CD4-positive, alpha-beta T cell (primary cell): ENCODE data around the gene SLC12A5. TPM values are rescaled to one million over a fixed set of nuclear protein-coding genes. Genes with fewer than 3 reads are reported as not detected.

Experiments
- ATAC-seq: fragments of 200-7000 bp; cut with Tn5 transposase; one replicate; pipeline ENCODE4 v1.10.0; 2022; ENCODE audit warnings: mild to moderate bottlenecking; ENCODE audit not compliant: poor library complexity
- CTCF ChIA-PET: fragments of 350-600 bp; sonication (Branson Sonifier 250); formaldehyde crosslinking; loops from one replicate; lab custom pipeline; 2021; ENCODE audit warnings: antibody characterized with exemption, inconsistent platforms; lab: Charles Lee
- POLR2A ChIA-PET: fragments of 350-600 bp; sonication (Branson Sonifier 250); formaldehyde crosslinking; loops from one replicate; lab custom pipeline; 2021; ENCODE audit warnings: antibody characterized with exemption, inconsistent platforms; lab: Charles Lee
- DNase-seq, 14 experiments: peaks; one replicate each; pipeline ENCODE4 v3.0.0-alpha.2; 2013 to 2020; ENCODE audit warnings: mixed read lengths in 2 of 14
- H3K27ac ChIP-seq, 2 donors: one replicate each; pipeline versions ENCODE4 v1.5.1 to v1.7.0; 2013; ENCODE audit warnings: low read length in 2 of 2, low read depth in 1 of 2, mild to moderate bottlenecking in 1 of 2
- H3K27me3 ChIP-seq, 2 experiments: 1 replicate in 1 of 2; 2 replicates in 1 of 2; pipeline versions ENCODE4 v1.6.1 to v1.7.0; 2013; ENCODE audit warnings: low read length in 2 of 2, control low read depth in 1 of 2, mild to moderate bottlenecking in 1 of 2, moderate library complexity in 1 of 2; ENCODE audit not compliant: insufficient read depth in 2 of 2, control insufficient read depth in 1 of 2
- H3K36me3 ChIP-seq: one replicate; pipeline ENCODE4 v1.6.1; 2013; ENCODE audit warnings: low read length, control low read depth; ENCODE audit not compliant: insufficient read depth
- H3K4me1 ChIP-seq: one replicate; pipeline ENCODE4 v1.6.1; 2013; ENCODE audit warnings: low read length, control low read depth; ENCODE audit not compliant: insufficient read depth
- H3K4me3 ChIP-seq: one replicate; pipeline ENCODE4 v1.5.1; 2013; ENCODE audit warnings: mild to moderate bottlenecking, low read length, moderate library complexity
- H3K9me3 ChIP-seq, 2 experiments: 1 replicate in 1 of 2; 2 replicates in 1 of 2; pipeline versions ENCODE4 v1.6.1 to v1.7.0; 2013; ENCODE audit warnings: low read length in 2 of 2, mild to moderate bottlenecking in 2 of 2, control low read depth in 1 of 2, moderate library complexity in 1 of 2; ENCODE audit not compliant: control insufficient read depth in 1 of 2, insufficient read depth in 1 of 2
- H3K27ac Mint-ChIP-seq: one replicate; pipeline ENCODE4 v1.8.0; 2020; ENCODE audit warnings: mixed read lengths
- H3K27me3 Mint-ChIP-seq: one replicate; pipeline ENCODE4 v1.8.0; 2021; ENCODE audit warnings: mixed read lengths
- H3K36me3 Mint-ChIP-seq: one replicate; pipeline ENCODE4 v1.8.0; 2021; ENCODE audit warnings: low read depth, mixed read lengths
- H3K4me1 Mint-ChIP-seq: one replicate; pipeline ENCODE4 v1.8.0; 2021; ENCODE audit warnings: low read depth, mixed read lengths
- H3K4me3 Mint-ChIP-seq: one replicate; pipeline ENCODE4 v1.8.0; 2020; ENCODE audit warnings: mild to moderate bottlenecking, mixed read lengths
- H3K9me3 Mint-ChIP-seq: one replicate; pipeline ENCODE4 v1.8.0; 2020; ENCODE audit warnings: mixed read lengths
- CTCF ChIP-seq: fragments of 200-600 bp; IDR thresholded peaks from one replicate; pipeline ENCODE4 v1.8.0; 2022; ENCODE audit warnings: antibody characterized with exemption, mild to moderate bottlenecking
- intact Hi-C, 2 experiments: fragments of 100-400 bp; cut with DNase I in 1 of 2; cut with micrococcal nuclease in 1 of 2; formaldehyde crosslinking; loops; one replicate each; pipeline versions ENCODE4 v1.15.1 to v1.9.0; 2023 to 2025; cut with DNase I, micrococcal nuclease
- total RNA-seq, 174 experiments: library from RNA in 2 of 174; stranded (reverse) in 2 of 174; gene quantifications; one replicate each; pipeline ENCODE4 v1.2.3 and lab custom pipeline; 2021 to 2026

The SLC12A5 gene
- total RNA-seq, 2 experiments from 2014 or later, result 1.3 to 2.4 TPM

DNA sequence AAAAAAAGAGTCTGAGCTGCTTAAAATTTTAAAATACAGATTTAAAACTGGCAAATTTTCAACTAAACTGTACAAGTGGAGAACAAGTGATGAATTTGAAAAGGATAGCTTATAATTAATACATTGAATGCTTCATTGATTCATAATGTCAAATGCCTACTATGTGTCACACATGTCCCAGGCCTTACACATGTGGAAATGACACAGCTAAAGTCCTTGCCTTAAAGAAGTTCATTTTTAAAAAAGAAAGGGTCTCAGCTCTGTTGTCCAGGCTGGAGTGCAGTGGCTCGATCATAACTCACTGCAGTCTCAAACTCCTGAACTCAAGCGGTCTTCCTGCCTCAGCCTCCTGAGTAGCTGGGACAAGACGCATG lies 55.8 kb downstream of the SLC12A5 start:
- no peak overlapping the region for H3K4me3 Mint-ChIP-seq
- intact Hi-C loops, result loop anchor here (5.0 kb wide), 2 partner anchors 112 to 292 kb away; partner anchors contain the start of genes DNTTIP1 (in 1 of the 2), WFDC3 (in 1 of the 2) and ZNF335 (in 1 of the 2)
- Histone ChIP-seq H3K27me3 (no peaks in the 10 kb centered on the region), H3K4me1 (peaks cover 27% of the 10 kb centered on the region), H3K27ac (no peak overlapping the region), H3K4me3 (no peak overlapping the region), H3K9me3 (no peaks in the 10 kb centered on the region), H3K36me3 (peaks cover 3% of the 10 kb centered on the region)
- peaks cover 83% of the 10 kb centered on the region for H3K4me1 Mint-ChIP-seq
- DNase-seq, result no peak
- no peak for TF ChIP-seq CTCF
- ChIA-PET POLR2A (no interaction called here), CTCF (interaction anchor here (0.7 to 1.2 kb wide), 3 partner anchors 62 to 98 kb away, joined by 3 to 4 read pairs (median 3); no protein-coding TSS in a partner anchor)
- H3K27ac Mint-ChIP-seq, result no peak overlapping the region
- H3K9me3 Mint-ChIP-seq, result no peaks in the 10 kb centered on the region
- H3K27me3 Mint-ChIP-seq, result no peaks in the 10 kb centered on the region
- H3K36me3 Mint-ChIP-seq, result peaks cover 28% of the 10 kb centered on the region
- no peak for ATAC-seq

DNA sequence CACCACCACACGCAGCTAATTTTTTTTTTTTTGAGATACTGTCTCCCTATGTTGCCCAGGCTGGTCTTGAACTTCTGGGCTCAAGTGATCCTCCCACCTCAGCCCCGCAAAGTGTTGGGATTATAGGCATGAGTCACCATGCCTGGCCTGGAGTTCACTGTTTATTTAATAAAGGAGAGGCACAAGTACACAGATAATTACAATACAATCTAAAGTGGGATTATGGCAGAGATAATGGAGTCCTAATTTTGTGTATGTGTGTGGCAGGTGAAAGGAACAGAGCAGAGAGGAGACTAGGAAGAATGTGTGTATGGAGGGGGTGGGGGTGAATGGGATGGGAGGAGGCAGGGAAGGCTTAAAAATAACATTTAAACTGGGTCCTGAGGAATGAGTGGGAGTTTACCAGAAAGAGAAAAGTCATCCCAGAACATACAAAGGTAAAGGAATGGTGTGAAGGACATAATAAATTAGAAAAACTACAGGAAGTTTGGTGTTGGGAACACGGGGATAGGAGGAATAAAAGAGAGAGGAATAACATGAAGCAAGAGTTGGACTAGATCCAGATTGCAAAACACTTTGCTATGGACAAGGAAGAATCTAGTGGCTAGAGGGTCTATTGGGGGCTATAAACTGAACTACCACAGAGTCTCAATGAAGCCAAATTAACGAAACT lies 56.3 kb downstream of the SLC12A5 start:
- Histone ChIP-seq H3K27ac (no peak overlapping the region), H3K4me1 (peaks cover 27% of the 10 kb centered on the region), H3K36me3 (no peaks in the 10 kb centered on the region), H3K27me3 (no peaks in the 10 kb centered on the region), H3K9me3 (no peaks in the 10 kb centered on the region), H3K4me3 (no peak overlapping the region)
- intact Hi-C loops, result loop anchor here (5.0 kb wide), 2 partner anchors 113 to 293 kb away; partner anchors contain the start of genes DNTTIP1 (in 1 of the 2), WFDC3 (in 1 of the 2) and ZNF335 (in 1 of the 2)
- ATAC-seq (no peak), DNase-seq (no peak)
- TF ChIP-seq CTCF, result no peak
- POLR2A ChIA-PET, result no interaction called here
- H3K27me3 Mint-ChIP-seq, result no peaks in the 10 kb centered on the region
- peaks cover 89% of the 10 kb centered on the region for H3K4me1 Mint-ChIP-seq
- no peaks in the 10 kb centered on the region for H3K9me3 Mint-ChIP-seq
- H3K4me3 Mint-ChIP-seq, result peak overlapping the region; percentile 2
- no peak overlapping the region for H3K27ac Mint-ChIP-seq
- CTCF ChIA-PET, result interaction anchor here (0.7 to 1.5 kb wide), 4 partner anchors 62 to 286 kb away, joined by 3 to 4 read pairs (median 3); no protein-coding TSS in a partner anchor
- H3K36me3 Mint-ChIP-seq, result peaks cover 31% of the 10 kb centered on the region

DNA sequence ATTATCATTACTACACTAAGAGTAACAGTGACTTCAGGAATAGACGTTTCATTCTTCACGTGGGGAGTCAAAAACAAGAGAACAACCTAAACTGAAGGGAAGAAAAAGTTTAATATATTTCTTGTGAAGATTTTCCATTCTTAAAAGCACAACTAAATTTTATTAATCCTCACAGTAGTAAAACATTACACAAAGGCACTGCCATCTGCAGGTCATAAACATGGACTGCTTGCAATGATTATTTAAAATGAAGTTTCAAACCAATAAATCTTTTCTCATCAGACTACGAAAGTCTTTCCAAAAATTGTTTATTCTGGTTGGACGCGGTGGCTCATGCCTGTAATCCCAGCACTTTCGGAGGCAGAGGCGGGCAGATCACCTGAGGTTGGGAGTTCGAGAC lies 58.1 kb downstream of the SLC12A5 start:
- peaks cover 27% of the 10 kb centered on the region for H3K4me1 ChIP-seq
- ATAC-seq, result no peak
- Mint-ChIP-seq H3K9me3 (no peaks in the 10 kb centered on the region), H3K4me1 (peaks cover 80% of the 10 kb centered on the region), H3K4me3 (peak overlapping the region; percentile 94), H3K27ac (peak overlapping the region; percentile 0), H3K36me3 (peaks cover 26% of the 10 kb centered on the region), H3K27me3 (no peaks in the 10 kb centered on the region)
- intact Hi-C loops, result loop anchor here (2.0 to 5.0 kb wide), 3 partner anchors 64 to 295 kb away; partner anchors contain the start of genes DNTTIP1 (in 1 of the 2), WFDC3 (in 1 of the 2) and ZNF335 (in 1 of the 2)
- POLR2A ChIA-PET, result no interaction called here
- TF ChIP-seq CTCF, result peak; percentile 10
- H3K9me3 ChIP-seq, result no peaks in the 10 kb centered on the region
- no peak overlapping the region for H3K4me3 ChIP-seq
- CTCF ChIA-PET, result interaction anchor here (0.7 to 1.2 kb wide), 2 partner anchors 64 to 100 kb away, joined by 3 to 4 read pairs; no protein-coding TSS in a partner anchor
- H3K27ac ChIP-seq, result no peak overlapping the region
- peak in 3 of 14 experiments; percentile 25 to 30 (median 26) for DNase-seq
- H3K36me3 ChIP-seq, result no peaks in the 10 kb centered on the region
- H3K27me3 ChIP-seq, result no peaks in the 10 kb centered on the region
